OCI-M1 (cell line): ENCODE measurements around the gene UQCRH.

Experiments
- DNase-seq: peaks from one replicate; lab custom pipeline; 2025; lab: John Stamatoyannopoulos, UW

UQCRH gene

DNA sequence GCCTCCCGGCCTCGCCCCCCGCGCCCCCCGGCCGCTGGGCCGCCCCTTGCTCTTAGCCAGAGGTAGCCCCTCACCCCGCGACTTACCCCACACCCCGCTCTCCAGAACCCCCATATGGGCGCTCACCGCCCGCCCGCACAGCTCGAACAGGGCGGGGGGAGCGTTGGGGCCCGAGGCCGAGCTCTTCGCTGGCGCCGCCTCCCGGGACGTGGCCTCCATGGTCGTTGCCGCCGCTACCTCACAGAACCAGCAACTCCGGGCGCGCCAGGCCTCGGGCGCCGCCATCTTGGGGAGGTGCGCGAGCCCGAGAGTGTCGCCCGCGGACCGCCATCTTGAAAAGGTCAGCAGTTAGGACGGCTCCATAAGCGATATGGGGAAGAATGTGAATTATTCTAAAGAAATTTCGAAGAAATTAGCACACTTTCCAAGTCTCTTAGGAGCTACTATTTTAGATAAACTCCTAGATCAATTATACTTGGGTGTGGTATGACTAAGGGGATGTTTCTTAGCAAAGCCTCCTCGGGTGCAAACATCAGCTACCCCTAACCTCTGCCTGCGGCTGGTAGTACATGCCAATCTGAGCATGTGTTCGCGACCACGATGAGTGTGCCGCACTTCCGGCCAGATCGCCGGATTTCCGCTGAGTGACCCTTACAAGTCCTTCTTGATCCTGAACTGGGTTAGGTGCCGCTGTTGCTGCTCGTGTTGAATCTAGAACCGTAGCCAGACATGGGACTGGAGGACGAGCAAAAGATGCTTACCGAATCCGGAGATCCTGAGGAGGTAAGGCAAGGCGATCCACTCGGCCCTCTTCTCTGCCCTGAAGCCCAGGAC lies at the start of gene UQCRH, which contains the start of gene LRRC41:
TSS of gene UQCRH (plus strand) at position 661 of the 834 bp plus-strand sequence. CDS start at position 730, 69 bp downstream.
TSS of gene LRRC41 (minus strand) at position 579 of the 834 bp plus-strand sequence. CDS start at position 285, 294 bp downstream.
- DNase-seq: peak; percentile 97

DNA sequence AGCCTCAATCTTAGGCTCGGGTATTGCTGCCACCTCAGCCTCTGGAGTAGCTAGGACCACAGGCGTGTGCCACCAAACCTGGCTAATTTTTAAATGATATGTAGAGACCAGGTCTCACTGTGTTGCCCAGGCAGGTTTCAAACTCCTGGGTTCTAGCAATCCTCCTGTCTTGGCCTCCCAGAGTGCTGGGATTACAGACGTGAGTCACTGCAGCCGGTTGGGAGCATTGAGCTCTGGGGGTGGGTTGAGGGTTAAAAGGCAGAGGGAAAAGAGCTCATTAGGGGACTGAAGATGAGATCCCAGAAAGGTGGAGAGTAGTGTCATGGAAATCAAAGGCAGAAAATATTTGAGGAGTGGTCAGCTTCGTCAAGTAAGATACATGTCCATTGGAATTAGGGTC lies 48.8 kb upstream of the UQCRH start:
- DNase-seq: no peak

DNA sequence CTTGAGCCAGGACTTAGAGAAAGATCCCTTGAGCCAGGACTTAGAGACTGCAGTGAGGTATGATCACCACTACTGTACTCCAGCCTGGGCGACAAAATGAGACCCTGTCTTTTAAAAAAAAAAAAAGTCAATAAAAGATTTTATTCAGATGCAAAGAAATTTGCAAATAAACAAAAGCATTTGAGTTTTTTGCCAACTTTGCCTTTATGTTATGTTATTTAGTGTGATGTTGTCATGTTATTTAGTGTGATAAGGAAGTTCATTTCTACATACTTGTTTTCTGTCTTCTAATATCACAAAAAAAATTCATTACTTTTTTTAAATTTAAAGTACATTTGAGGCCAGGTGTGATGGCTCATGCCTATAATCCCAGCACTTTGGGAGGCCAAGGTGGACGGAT lies 47.0 kb upstream of the UQCRH start:
- DNase-seq: no peak

DNA sequence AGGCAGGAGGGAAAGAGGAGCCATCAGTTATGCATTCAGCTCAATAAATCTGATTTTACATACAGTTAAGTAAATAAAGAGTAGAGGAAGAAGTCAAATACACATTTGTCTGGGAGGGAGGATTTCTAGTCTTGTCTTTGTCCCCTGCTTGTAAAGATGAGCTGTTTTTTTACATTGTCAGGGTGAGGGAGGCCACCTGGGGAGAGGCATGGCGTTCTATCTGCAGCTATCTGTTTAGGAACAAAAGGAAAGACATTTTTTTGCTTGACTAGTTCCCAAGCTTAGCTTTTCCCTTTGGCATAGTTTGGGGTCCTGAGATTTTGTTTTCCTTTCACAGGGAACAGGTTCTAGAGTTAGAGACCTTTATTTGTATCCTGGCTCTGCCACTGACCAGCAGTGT lies 41.0 kb upstream of the UQCRH start:
- no peak for DNase-seq

DNA sequence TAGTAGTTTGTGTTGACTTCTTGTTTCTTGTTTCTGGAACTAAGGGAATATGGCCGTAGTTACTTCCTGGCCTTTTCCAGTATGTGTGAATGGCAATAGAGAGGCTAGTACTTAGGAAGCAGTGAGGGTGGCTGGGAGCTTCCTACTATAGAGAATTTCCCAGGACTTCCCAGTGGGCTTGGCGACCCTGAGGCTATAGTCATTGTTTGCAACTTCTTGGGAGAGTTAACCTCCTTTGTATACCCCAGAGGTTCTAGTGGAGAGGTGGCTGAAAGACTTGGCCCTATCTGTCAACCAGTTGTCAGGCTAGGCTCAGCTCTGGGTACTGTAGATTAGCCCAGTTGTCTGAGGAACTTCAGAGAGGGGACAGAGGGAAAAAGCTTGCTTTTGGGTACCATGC lies 40.4 kb upstream of the UQCRH start:
- DNase-seq: no peak

DNA sequence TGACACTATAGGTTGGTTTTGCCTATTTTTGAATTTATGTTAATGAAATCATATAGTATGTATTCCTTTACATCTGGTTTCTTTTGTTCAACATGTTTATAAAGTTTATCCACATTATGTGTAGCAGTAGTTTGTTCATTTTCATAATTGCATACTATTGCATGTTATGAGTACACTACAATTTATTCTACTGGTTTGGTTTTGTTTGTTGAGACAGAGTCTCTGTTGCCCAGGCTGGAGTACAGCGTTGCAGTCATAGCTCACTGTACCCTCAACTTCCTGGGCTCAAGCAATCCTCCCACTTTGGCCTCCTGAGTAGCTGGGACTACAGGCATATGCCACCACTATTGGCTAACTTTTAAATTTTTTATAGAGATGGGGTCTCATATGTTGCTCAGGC lies 34.9 kb upstream of the UQCRH start:
- no peak for DNase-seq

DNA sequence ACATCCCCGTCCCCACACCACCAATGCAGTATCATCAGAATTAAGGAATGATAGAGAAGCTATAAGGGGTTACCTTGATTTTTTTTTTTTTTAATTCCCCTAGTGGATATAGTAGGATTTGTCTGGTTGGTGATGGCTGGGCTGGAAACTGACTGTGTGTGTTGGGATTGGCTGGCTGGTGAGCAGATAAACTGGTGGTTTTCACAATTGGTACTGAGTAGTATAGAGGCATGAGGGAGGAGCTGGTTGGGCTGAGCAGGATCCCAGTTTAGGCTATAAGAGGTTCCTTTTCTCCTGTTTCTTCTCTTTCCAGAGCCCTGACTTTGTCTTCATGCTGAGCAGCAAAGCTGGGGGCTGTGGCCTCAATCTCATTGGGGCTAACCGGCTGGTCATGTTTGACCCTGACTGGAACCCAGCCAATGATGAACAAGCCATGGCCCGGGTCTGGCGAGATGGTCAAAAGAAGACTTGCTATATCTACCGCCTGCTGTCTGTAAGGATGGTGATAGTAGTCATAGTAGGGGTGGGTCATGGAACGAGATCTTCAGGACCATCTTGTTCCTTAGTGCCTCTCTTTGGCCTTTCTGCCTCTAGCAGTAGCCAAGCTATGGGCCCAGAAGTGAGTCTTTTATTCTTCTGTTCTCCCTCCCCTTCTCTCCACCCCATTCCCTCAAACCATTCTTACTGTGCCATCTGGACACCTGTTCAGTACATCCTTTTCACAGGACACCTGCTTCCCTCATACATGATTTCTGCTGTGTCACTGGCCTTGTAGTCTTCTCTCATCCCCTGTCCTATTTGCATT lies 29.1 kb upstream of the UQCRH start:
- no peak for DNase-seq

DNA sequence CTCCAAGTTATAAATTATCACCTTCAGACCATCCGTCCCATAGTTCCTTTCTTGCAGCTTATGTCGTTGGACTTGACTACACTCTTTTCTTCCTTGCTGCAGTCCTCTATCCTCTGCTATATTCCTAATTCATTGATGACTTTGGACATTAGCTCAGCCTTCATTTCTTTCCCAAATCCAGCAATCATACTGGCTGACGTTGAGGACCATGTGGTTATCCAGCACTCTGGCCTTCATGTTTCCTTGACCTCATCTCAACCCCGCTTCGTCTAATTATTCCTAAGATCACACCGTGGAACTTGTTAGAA lies 28.5 kb upstream of the UQCRH start:
- no peak for DNase-seq

DNA sequence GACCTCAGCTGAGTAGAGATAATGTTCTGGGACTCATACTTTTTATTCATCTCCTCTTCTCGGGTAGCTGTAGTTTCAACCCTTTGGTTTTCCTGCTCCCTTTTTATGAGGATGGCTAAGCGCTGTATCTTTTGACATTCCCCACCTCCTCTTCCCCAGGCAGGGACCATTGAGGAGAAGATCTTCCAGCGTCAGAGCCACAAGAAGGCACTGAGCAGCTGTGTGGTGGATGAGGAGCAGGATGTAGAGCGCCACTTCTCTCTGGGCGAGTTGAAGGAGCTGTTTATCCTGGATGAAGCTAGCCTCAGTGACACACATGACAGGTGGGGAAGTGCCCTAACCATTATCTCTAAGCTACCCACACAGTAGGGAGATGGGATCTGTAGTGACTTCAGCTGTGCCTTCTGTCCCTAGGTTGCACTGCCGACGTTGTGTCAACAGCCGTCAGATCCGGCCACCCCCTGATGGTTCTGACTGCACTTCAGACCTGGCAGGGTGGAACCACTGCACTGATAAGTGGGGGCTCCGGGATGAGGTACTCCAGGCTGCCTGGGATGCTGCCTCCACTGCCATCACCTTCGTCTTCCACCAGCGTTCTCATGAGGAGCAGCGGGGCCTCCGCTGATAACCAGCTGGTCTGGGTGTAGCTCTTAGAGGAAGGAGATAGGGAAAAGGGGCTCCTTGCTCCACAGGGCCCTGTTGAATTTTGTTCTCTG lies 25.7 kb upstream of the UQCRH start:
- DNase-seq: no peak

DNA sequence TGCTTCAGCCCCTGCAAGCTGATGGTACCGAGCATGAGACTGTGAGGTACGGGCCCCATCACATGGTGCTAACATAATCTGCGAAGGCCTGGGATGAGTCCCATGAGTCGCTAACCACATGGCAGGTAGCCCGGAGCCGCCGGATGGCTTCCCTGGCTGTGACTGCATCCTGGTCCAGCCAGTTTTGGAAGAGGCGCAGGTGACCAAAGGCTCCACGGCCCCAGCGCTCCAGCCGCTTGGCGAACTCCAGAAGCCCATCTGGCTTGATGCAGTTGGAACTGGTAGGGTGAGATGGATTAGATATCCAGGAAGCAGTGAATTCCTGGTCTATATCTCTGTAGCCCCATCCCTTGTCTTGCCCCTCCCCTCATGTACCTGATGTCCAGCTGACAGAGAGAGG lies 24.7 kb upstream of the UQCRH start:
- DNase-seq: no peak

DNA sequence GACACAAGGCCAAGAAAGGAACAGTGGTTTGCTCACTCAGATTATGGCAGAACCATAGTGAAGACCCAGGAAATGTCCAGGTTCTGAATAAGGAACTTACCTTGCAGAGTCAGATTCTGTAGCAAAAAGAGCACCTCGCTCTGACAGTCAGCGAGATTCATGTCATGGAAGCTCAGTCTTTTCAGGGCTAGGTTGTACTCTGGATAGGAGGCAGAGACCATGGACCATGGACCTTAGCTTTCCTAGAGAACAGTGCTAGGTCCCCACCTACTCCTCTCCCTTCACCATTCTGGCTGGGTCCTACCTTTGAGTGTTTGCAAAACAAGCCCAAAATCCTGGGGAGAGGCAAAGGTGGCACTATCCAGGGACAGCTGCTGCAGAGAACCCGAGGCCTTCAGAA lies 23.4 kb upstream of the UQCRH start:
- DNase-seq: no peak

DNA sequence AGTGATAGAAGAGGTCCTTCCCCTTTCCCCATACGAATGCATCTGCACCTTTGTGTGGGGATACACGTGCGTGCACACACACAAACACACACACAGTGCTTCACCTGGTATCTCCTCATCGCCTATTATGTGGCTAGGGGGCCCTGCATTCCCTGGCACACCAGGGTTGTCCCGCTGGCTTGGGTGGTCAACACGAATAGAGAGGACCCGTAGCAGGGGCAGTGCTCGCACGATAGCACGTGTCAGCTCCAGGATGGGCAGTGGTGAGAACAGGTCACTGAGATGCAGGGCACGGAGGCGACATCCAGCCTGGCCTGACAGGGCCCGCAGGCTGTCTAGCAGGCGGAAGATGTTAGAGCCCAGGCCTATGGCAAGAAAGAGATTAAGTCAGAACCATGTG lies 22.5 kb upstream of the UQCRH start:
- no peak for DNase-seq

DNA sequence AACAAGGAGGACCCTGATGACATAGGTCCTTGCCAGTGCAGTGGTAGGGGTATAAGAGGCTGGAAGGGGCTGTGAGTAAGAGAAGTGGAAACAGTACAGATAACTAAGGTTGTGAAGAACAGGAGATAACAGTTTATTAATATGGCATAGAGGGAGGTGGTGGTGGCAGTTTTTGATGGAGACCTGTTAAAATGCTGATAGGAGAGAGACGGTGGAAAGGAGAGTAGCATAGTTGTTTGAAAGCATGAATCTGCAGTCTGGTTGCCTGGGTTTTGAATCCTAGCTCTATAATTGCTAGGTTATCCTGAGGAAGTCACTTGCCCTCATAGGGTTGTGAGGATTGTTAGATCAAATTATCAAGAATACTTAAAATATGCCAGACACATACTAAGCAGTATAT lies 19.4 kb upstream of the UQCRH start:
- DNase-seq: no peak

DNA sequence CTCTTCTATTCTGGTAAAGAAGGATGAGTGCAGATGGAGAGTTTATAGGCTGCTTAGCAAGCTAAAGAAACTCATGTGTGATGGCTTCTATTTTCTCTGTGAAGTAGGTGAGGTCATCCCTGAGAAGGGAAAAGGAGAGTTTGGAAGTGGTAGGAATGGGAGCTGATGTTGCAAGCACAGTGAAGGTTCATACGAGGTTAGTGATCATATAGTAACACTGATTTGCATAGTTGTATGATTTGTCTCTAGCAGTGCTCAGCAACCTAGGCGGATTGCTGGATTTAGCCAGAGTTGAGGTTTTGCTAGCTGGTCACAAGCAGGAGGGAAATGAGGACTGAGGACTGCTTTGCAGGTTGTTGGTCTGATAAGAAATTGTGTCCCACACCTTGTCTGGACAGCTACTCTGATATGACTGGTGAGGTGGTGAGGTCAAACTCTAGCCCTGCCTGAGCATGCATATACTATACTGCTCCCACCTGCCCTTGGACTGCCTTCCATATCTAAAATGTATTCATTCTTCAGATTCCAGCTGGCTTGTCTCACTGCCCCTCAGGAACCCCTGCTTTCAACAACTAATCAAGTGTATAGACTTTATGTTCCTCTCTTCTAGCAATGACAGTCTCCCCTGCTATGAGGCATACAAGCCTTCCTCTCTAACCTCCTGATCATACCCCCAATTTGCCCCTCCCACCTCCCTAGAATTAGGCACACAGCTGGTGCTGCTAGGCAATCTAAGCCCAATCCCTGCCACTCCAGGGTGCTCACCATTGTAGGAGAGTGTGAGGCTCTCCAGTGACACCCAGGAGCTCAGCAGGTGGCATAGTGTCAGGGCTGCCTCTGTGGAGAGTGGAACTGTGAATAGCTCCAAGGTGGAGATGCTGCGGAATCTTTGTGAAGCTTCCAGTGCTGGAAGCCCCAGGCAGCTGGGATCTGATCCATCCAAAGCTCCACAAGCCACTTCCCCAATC lies 18.6 kb upstream of the UQCRH start:
- no peak for DNase-seq

DNA sequence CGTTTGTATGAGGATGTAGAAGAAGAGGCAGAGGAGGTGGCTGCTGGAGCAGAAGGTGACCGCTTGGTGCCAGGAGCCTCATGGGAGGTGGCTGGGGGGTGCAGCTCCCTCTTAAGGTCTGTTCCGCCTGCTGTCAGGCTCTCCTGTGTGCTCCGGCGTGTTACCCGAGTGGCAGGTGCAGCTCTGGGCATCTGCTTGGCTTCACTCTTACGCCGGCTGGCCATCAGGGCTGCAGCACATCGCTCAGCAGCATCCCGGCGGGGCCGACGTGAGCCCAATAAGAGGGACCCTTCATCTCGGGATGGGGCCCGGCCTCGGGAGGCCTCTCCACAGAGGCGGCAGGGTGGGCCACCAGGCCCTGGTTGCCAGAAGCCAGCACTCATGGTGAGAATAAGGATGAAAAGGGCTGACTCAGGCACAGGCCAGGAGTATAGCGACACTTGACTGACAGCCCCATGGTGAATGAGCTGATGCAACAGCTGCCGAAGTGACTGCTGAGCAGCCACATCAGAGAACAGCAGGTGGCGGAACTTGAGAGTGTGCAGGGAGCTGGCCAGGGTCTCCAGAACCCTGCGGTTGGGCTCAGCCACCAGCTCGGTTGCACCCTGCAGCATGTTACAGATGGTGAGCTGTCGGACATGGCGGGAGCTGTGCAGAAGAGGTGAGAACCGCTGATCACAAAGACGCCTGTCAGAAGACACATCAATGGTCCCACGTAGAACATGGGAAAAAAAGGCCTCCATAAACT lies 17.6 kb upstream of the UQCRH start:
- no peak for DNase-seq

DNA sequence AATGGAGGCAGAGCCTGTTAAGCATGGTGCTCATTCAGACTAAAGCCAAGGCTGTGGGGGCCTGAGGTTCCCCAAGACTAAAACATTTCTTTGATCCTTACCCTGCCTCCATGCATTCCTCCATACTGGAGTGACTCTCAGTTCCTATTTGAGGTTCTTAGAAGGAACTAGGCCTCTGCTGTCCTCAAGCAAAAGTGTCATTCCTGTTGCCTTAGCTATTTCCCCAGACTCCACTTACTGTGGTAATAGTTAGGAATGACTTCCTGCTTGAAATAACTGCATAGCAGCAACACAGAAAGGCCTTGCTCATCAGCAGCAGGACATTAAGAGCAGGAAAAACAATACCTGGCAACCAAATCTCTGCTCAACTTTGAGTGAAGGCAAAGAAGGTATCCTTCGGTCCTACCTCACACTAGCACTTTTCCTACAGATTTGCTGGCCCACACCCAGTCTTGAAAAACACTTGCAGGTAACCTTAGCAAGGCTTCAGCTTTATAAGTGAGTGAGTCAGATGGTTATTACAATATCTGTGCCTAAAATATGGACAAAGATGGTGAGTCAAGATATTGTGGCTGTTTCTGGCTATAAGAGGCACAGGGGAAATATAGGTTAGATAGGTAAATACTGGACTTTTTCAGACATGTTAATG lies 14.9 kb upstream of the UQCRH start:
- DNase-seq: peak; percentile 41

DNA sequence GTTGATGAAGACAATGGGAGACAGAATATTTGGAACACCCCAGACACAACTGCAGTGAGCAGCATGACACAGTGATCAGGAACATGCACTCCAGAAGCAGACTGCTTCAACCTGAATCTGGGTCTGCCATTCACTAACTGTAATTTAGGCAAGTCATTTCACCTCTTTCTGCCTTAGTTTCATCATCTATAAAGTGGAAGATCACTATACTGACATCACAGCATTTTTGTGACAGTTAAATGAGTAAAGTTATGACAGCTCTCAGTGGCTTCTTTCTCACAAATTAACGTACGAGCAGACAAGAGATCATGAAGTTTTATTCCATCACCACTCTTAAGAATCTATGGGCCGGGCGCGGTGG lies 14.4 kb upstream of the UQCRH start:
- DNase-seq: peak; percentile 24

DNA sequence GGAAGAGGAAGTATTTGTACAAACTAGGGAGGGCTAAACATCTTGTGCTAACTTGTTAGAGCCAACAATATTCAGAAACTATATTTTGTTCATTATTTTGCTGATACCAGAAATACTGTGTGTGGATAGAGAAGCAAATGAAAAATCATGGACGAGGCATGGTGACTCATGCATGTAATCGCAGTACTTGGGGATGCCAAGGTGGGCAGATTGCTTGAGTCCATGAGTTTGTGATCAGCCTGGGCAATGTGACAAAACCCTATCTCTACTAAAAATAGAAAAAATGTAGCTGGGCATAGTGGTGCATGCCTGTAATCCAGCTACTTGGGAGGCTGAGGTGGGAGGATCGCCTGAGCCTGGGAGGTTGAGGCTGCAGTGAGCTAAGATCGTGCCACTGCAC lies 13.5 kb upstream of the UQCRH start:
- DNase-seq: no peak

DNA sequence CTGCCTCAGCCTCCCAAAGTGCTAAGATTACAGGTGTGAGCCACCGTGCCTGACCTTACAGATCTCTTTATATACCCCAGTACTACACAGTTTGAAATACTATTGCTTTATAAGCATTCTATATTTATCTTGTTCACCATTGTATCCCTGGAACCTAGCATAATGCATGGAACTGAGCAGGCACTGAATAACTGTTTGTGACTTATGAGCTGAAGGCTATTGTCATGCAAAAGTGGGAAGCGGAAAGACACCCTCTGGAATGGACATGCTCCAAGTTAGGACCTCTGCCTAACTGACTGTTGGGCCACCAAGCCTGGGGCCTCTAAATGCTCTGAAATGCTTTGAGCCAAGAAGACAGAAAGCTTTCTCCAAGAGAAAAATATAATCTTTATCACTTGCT lies 8.2 kb upstream of the UQCRH start:
- no peak for DNase-seq

DNA sequence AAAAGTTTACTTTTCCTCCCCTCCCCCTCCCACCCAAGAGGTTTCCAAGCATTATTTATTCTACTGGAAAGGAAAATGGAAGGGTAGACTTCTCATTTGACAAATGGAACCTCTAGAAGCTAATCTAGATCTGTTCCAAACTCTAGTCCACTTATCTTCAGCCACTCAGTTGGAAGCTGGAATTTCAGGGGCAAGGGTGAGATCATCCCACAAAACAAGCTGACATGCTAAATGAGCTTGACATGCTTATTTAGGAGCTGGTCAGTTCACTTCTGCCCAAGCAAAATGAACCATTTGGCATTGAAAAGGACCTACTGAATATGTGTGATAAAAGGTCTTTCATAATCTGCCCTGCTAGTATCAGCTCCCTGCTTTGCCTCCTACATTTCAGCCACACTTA lies 5.1 kb upstream of the UQCRH start:
- no peak for DNase-seq
